ENCODE measurements around the gene TPRX1. TPM values are rescaled to one million over a fixed set of nuclear protein-coding genes. Genes with fewer than 3 reads are reported as not detected.

The TPRX1 gene
- total RNA-seq, 2 donors from 2014 or later = not detected

- no peak for DNase-seq (ENCODE audit: low spot score)
- intact Hi-C loops (cut with DNase I) = no loop called here
Observed at GRCh38 chr19:47755762-47756626, 48.4 kb downstream of the TPRX1 start.

GRCh38 chr19:47755065-47755761 is 49.1 kb downstream of the TPRX1 start:
- DNase-seq (ENCODE audit: low spot score) = no peak
- intact Hi-C loops (cut with DNase I) = no loop called here

GRCh38 chr19:47754206-47755064 is 49.9 kb downstream of the TPRX1 start:
- intact Hi-C loops (cut with DNase I) = no loop called here
- DNase-seq (ENCODE audit: low spot score) = no peak

GRCh38 chr19:47752440-47753211 is 51.7 kb downstream of the TPRX1 start:
- no peak for DNase-seq (ENCODE audit: low spot score)
- intact Hi-C loops (cut with DNase I) = no loop called here

Other genes starting within 250 kb of the TPRX1 start
- under 1 TPM; 0.19 to 0.24 TPM for gene ZNF541, start 231.4 kb downstream of the TPRX1 start, total RNA-seq
- gene BICRA, start 195.4 kb downstream of the TPRX1 start, total RNA-seq = 10 to 100 TPM; 12.0 to 15.4 TPM
- gene EHD2, start 91.1 kb downstream of the TPRX1 start, total RNA-seq = 100 to 1,000 TPM; 217 to 235 TPM
- gene NOP53, start 59.0 kb downstream of the TPRX1 start, total RNA-seq = 100 to 1,000 TPM; 184 to 201 TPM
- 100 to 1,000 TPM; 404 to 512 TPM for gene SELENOW, start 25.8 kb downstream of the TPRX1 start, total RNA-seq
- gene CRX, start 17.4 kb upstream of the TPRX1 start, total RNA-seq = not detected
- not detected for gene TPRX2, start 54.7 kb upstream of the TPRX1 start, total RNA-seq
- not detected for gene SULT2A1, start 81.8 kb upstream of the TPRX1 start, total RNA-seq
- gene BSPH1, start 187.6 kb upstream of the TPRX1 start, total RNA-seq = not detected
- not detected for gene ELSPBP1, start 190.1 kb upstream of the TPRX1 start, total RNA-seq
- gene CABP5, start 239.5 kb upstream of the TPRX1 start, total RNA-seq = not detected